Measurements from ENCODE around the gene ZNF587. TPM values are rescaled to one million over a fixed set of nuclear protein-coding genes. Genes with fewer than 3 reads are reported as not detected.
A peak's percentile ranks its signal among the peaks of the same experiment; 100 is the strongest.

The ZNF587 gene
- total and polyA plus RNA-seq, 2 of the 8 experiments (the other 6 are each of a cell fraction or from before 2014, with no cell fraction given): 18.1 to 42.1 TPM

GRCh38 chr19:57817976-57818375 lies 31.7 kb upstream of the ZNF587 start:
- peaks cover 3 to 7% of the 10 kb centered on the region in 2 experiments for H4K20me1 ChIP-seq (replicated peaks in 1 of 2; ENCODE audit: control insufficient read depth in 1 of 2, insufficient read depth in 2 of 2, low read length in 2 of 2)
- no peak overlapping the region for H4K5ac ChIP-seq (ENCODE audit: insufficient read length, low read depth, low read length)
- no peak overlapping the region for H3K4ac ChIP-seq (replicated peaks; ENCODE audit: insufficient read length, low read depth, low read length)
- no peak overlapping the region for H2BK15ac ChIP-seq (ENCODE audit: low read length)
- H3K4me3 ChIP-seq (ENCODE audit: extremely low read depth in 1 of 4, insufficient read depth in 2 of 4, low read depth in 3 of 4, low read length in 4 of 4): no peak overlapping the region
- peaks cover 0 to 8% (median 0%) of the 10 kb centered on the region in 4 experiments; a peak in 2 of 8 replicates for H3K36me3 ChIP-seq (ENCODE audit: control insufficient read depth in 2 of 4, insufficient read depth in 4 of 4, low read length in 3 of 4)
- no peak overlapping the region for H4K91ac ChIP-seq (replicated peaks; ENCODE audit: insufficient read length, low read length)
- H3K27ac ChIP-seq (ENCODE audit: low read depth, low read length): no peak overlapping the region
- no peak overlapping the region for H2BK120ac ChIP-seq (replicated peaks; ENCODE audit: low read depth, low read length)
- FAIRE-seq (no peak), DNase-seq (ENCODE audit: low read depth in 1 of 2, low spot score in 2 of 2) (no peak)
- H3K79me2 ChIP-seq (ENCODE audit: control insufficient read depth in 1 of 2, insufficient read depth in 2 of 2, low read length in 2 of 2): peaks cover 12 to 42% of the 10 kb centered on the region in 2 experiments
- H3K56ac ChIP-seq (replicated peaks; ENCODE audit: insufficient read length, low read depth, low read length): no peak overlapping the region
- H3K9ac ChIP-seq (replicated peaks in 1 of 4; ENCODE audit: extremely low read depth in 1 of 4, low read depth in 3 of 4, low read length in 3 of 4): no peak overlapping the region
- H3K23ac ChIP-seq (ENCODE audit: insufficient read length): no peak overlapping the region
- H2AFZ ChIP-seq (ENCODE audit: low read length): no peak overlapping the region
- 0 out of 2 replicates have a peak overlapping the region, but pooled peaks have one; percentile 15 for H2AK5ac ChIP-seq (ENCODE audit: low read depth, low read length)
- H3K23me2 ChIP-seq (ENCODE audit: low read depth, low read length): peaks cover 7% of the 10 kb centered on the region
- 91% methylated on average over 14 of the region's 14 CpGs; no CpG with 5 or more reads in 1 of the 2 experiments for WGBS, 2 experiments (ENCODE audit: extremely low coverage in 1 of 2, insufficient coverage in 1 of 2, insufficient read length in 1 of 2, insufficient replicate concordance in 2 of 2, low coverage in 1 of 2, low lambda C conversion rate in 2 of 2, missing lambda C conversion rate in 1 of 2)
- H3K27me3 ChIP-seq (replicated peaks in 1 of 4; ENCODE audit: control insufficient read depth in 3 of 4, extremely low read depth in 1 of 4, insufficient read depth in 3 of 4, low read length in 3 of 4): no peaks in the 10 kb centered on the region
- ChIA-PET CTCF (ENCODE audit: partially characterized antibody) (interaction anchor here (0.8 to 1.3 kb wide), 2 partner anchors 71 to 1749 kb away, joined by 3 to 5 read pairs; partner anchors contain the start of gene ZNF776), POLR2A (ENCODE audit: partially characterized antibody) (interaction anchor here (0.6 to 5.6 kb wide), 4 partner anchors 12 to 70 kb away, joined by 3 to 52 read pairs (median 24); partner anchors contain the start of genes ZNF587B and ZNF814)
- H2BK5ac ChIP-seq (ENCODE audit: low read depth, low read length): no peak overlapping the region
- no peak overlapping the region; a peak in 1 of 4 replicates for H3K4me2 ChIP-seq (ENCODE audit: insufficient read depth in 1 of 2, low read depth in 2 of 2, low read length in 2 of 2)
- no peak overlapping the region for H4K8ac ChIP-seq (ENCODE audit: extremely low read depth, insufficient read depth, low read length)
- peaks cover 4% of the 10 kb centered on the region; the same call in 1 of the 2 replicates for H3K79me1 ChIP-seq (ENCODE audit: low read depth, low read length)
- TF ChIP-seq JUN (IDR thresholded peaks at IDR 0.05; ENCODE audit: low read depth, low read length): no peak
- TF ChIP-seq SRF (IDR thresholded peaks at IDR 0.05; ENCODE audit: low read depth, low read length): no peak
- TF ChIP-seq TAF1 (IDR thresholded peaks at IDR 0.05; ENCODE audit: low read depth, low read length): no peak
- TF ChIP-seq GTF2F1 (IDR thresholded peaks at IDR 0.05; ENCODE audit: borderline replicate concordance, low read depth, low read length): no peak
- no peak for TF ChIP-seq ZNF274 (IDR thresholded peaks at IDR 0.05; ENCODE audit: borderline replicate concordance, extremely low read depth, low read length)
- no peak for TF ChIP-seq TBP (IDR thresholded peaks at IDR 0.05; ENCODE audit: low read depth, low read length)
- TF ChIP-seq ASH2L (IDR thresholded peaks at IDR 0.05; ENCODE audit: low read length): no peak
- TF ChIP-seq JUND (IDR thresholded peaks at IDR 0.05; ENCODE audit: low read length): no peak
- no peak for TF ChIP-seq YY1 (IDR thresholded peaks at IDR 0.05; ENCODE audit: low read depth, low read length)
- TF ChIP-seq SP4 (IDR thresholded peaks at IDR 0.05; ENCODE audit: low read length): no peak
- TF ChIP-seq SIRT6 (IDR thresholded peaks at IDR 0.05; ENCODE audit: low read length): no peak
- TF ChIP-seq KDM1A (IDR thresholded peaks at IDR 0.05; ENCODE audit: borderline replicate concordance, low read length): no peak
- TF ChIP-seq POLR2A (IDR thresholded peaks at IDR 0.05; ENCODE audit: control extremely low read depth in 1 of 2, low read depth in 2 of 2, low read length in 2 of 2): no peak
- TF ChIP-seq POLR2AphosphoS5 (IDR thresholded peaks at IDR 0.05; ENCODE audit: low read depth, low read length): no peak
- no peak for TF ChIP-seq CHD1 (IDR thresholded peaks at IDR 0.05; ENCODE audit: low read depth, low read length)
- no peak for TF ChIP-seq BRCA1 (IDR thresholded peaks at IDR 0.05; ENCODE audit: low read depth, low read length)
- TF ChIP-seq SIX5 (IDR thresholded peaks at IDR 0.05; ENCODE audit: low read depth, low read length): no peak
- H3K9me3 ChIP-seq (ENCODE audit: insufficient read depth in 2 of 2, low read depth in 1 of 2, low read length in 1 of 2): no peaks in the 10 kb centered on the region
- no peak overlapping the region for H3K14ac ChIP-seq (ENCODE audit: insufficient read length)
- H2BK12ac ChIP-seq (ENCODE audit: low read depth, low read length): no peak overlapping the region
- no peak overlapping the region for H3K18ac ChIP-seq (ENCODE audit: extremely low read depth, low read length)
- peaks cover 3 to 7% (median 5%) of the 10 kb centered on the region in 4 experiments for H3K4me1 ChIP-seq (replicated peaks in 1 of 4; ENCODE audit: control insufficient read depth in 3 of 4, insufficient read depth in 4 of 4, low read length in 3 of 4)
- no peak overlapping the region for H2BK20ac ChIP-seq (ENCODE audit: low read length)

Data from H1 (cell line).